B cell (primary cell): Measurements from ENCODE around the gene TBC1D14. TPM values are rescaled to one million over a fixed set of nuclear protein-coding genes. Genes with fewer than 3 reads are reported as not detected.

Experiments used
- ATAC-seq: fragments of 200-7000 bp; cut with Tn5 transposase; one replicate; pipeline ENCODE4 v1.10.0; 2021; ENCODE audit warnings: low read depth, mild to moderate bottlenecking, moderate number of reproducible peaks, moderate library complexity
- CTCF ChIA-PET: fragments of 350-600 bp; sonication (Branson Sonifier 250); formaldehyde crosslinking; loops from one replicate; lab custom pipeline; 2021; ENCODE audit warnings: antibody characterized with exemption, inconsistent platforms; lab: Charles Lee
- POLR2A ChIA-PET: fragments of 350-600 bp; sonication (Branson Sonifier 250); formaldehyde crosslinking; loops from one replicate; lab custom pipeline; 2021; ENCODE audit warnings: antibody characterized with exemption; lab: Charles Lee
- DNase-seq: peaks from one replicate; pipeline ENCODE4 v3.0.0; 2013
- H2AFZ ChIP-seq: 2 replicates; pipeline ENCODE4 v1.6.1; 2012; ENCODE audit warnings: mild to moderate bottlenecking, low read depth, low read length; ENCODE audit not compliant: insufficient read depth, poor library complexity, severe bottlenecking
- H3K27ac ChIP-seq, 2 donors: 1 replicate in 1 of 2; 2 replicates in 1 of 2; pipeline ENCODE4 v1.5.1; 2012 to 2013; ENCODE audit warnings: low read length in 2 of 2, mild to moderate bottlenecking in 2 of 2, moderate library complexity in 1 of 2
- H3K27me3 ChIP-seq, 4 experiments: fragments of 200-600 bp in 1 of 4; sonication (generic) in 1 of 4; replicated peaks in 1 of 4; 1 replicate in 2 of 4; 2 replicates in 2 of 4; pipeline versions ENCODE4 v1.6.1 to v1.7.0; 2013 to 2016; ENCODE audit warnings: low read length in 3 of 4, mild to moderate bottlenecking in 2 of 4, mixed read lengths in 1 of 4, moderate library complexity in 1 of 4; ENCODE audit not compliant: insufficient read depth in 4 of 4, control insufficient read depth in 3 of 4; ENCODE audit errors: control extremely low read depth in 1 of 4
- H3K36me3 ChIP-seq, 2 experiments: replicated peaks in 1 of 2; 1 replicate in 1 of 2; 2 replicates in 1 of 2; pipeline versions ENCODE4 v1.6.1 to v1.7.1; 2013; ENCODE audit warnings: low read length in 1 of 2; ENCODE audit not compliant: insufficient read depth in 2 of 2, control insufficient read depth in 1 of 2; ENCODE audit errors: control extremely low read depth in 1 of 2, extremely low read depth in 1 of 2
- H3K4me1 ChIP-seq, 2 donors: fragments of 200-600 bp in 1 of 2; sonication (generic) in 1 of 2; 1 replicate in 1 of 2; 2 replicates in 1 of 2; pipeline versions ENCODE4 v1.5.1 to v1.6.1; 2013 to 2017; ENCODE audit warnings: low read length in 2 of 2; ENCODE audit not compliant: control insufficient read depth in 2 of 2, insufficient read depth in 2 of 2
- H3K4me2 ChIP-seq: replicated peaks from 2 replicates; pipeline ENCODE3; 2012; ENCODE audit warnings: mild to moderate bottlenecking, low read depth, low read length; ENCODE audit not compliant: poor library complexity, severe bottlenecking
- H3K4me3 ChIP-seq, 5 experiments: fragments of 200-600 bp in 1 of 5; sonication (generic) in 1 of 5; 1 replicate in 3 of 5; 2 replicates in 2 of 5; pipeline versions ENCODE4 v1.5.1 to v1.7.0; 2011 to 2016; ENCODE audit warnings: low read length in 4 of 5, mild to moderate bottlenecking in 4 of 5, low read depth in 2 of 5, control low read depth in 1 of 5, moderate library complexity in 1 of 5; ENCODE audit not compliant: insufficient read depth in 1 of 5; ENCODE audit errors: control extremely low read depth in 1 of 5, extremely low read depth in 1 of 5
- H3K79me2 ChIP-seq: fragments of 200-600 bp; sonication (generic); one replicate; pipeline ENCODE4 v1.6.0; 2016; ENCODE audit warnings: low read length; ENCODE audit not compliant: control insufficient read depth, insufficient read depth
- H3K9ac ChIP-seq: fragments of 200-600 bp; sonication (generic); 2 replicates; pipeline ENCODE4 v1.6.1; 2017; ENCODE audit warnings: mild to moderate bottlenecking, low read length, moderate library complexity
- H3K9me3 ChIP-seq, 3 donors: one replicate each; pipeline versions ENCODE4 v1.6.1 to v1.7.1; 2013; ENCODE audit warnings: low read length in 2 of 3; ENCODE audit not compliant: control insufficient read depth in 2 of 3, insufficient read depth in 1 of 3; ENCODE audit errors: control extremely low read depth in 1 of 3
- H4K20me1 ChIP-seq: 2 replicates; pipeline ENCODE4 v1.6.0; 2012; ENCODE audit warnings: mild to moderate bottlenecking, low read length; ENCODE audit not compliant: insufficient read depth, control insufficient read depth, poor library complexity, severe bottlenecking
- H3K27ac Mint-ChIP-seq: one replicate; pipeline ENCODE4 v1.8.0; 2021; ENCODE audit warnings: mixed read lengths
- H3K27me3 Mint-ChIP-seq: one replicate; pipeline ENCODE4 v1.8.0; 2021; ENCODE audit warnings: mixed read lengths
- H3K4me1 Mint-ChIP-seq: one replicate; pipeline ENCODE4 v1.8.0; 2021; ENCODE audit warnings: mixed read lengths
- H3K4me3 Mint-ChIP-seq: one replicate; pipeline ENCODE4 v1.8.0; 2021; ENCODE audit warnings: mixed read lengths
- H3K9me3 Mint-ChIP-seq: one replicate; pipeline ENCODE4 v1.8.0; 2022; ENCODE audit warnings: mixed read lengths; ENCODE audit not compliant: insufficient read depth
- EZH2 ChIP-seq: IDR thresholded peaks from 2 replicates; pipeline ENCODE4 v1.6.1; 2012; ENCODE audit warnings: borderline replicate concordance, low read depth, mild to moderate bottlenecking, moderate library complexity, low read length; ENCODE audit not compliant: insufficient read depth, poor library complexity, severe bottlenecking
- WGBS: methylation state at CpG from one replicate; pipeline ENCODE4 v1.1.5; 2013; ENCODE audit warnings: missing lambda C conversion rate; ENCODE audit not compliant: insufficient coverage; 5-methylcytosine and 5-hydroxymethylcytosine counted together
- intact Hi-C: fragments of 100-400 bp; cut with micrococcal nuclease; formaldehyde crosslinking; loops from one replicate; pipeline ENCODE4 v1.10.0; 2022
- polyA plus RNA-seq: library from polyadenylated mRNA; depleted of rRNA; stranded (reverse); fragments of >200 nt; gene quantifications from 2 replicates; pipeline ENCODE4 v1.2.3, GENCODE V29; 2012
- total RNA-seq, 2 donors: library from RNA; stranded (reverse); fragments of 120-200 nt in 1 of 2; gene quantifications; 1 replicate in 1 of 2; 2 replicates in 1 of 2; pipeline versions ENCODE4 v1.2.3 to v1.2.4, GENCODE V29; 2013 to 2022
- TF ChIP-seq, protein P1 (sequence below): fragments of 200-600 bp; IDR thresholded peaks from one replicate; pipeline ENCODE4 v1.8.0; 2022; ENCODE audit warnings: antibody characterized with exemption, mild to moderate bottlenecking

TBC1D14 gene
- total and polyA plus RNA-seq, 2 donors (not counting 1 experiment from before 2014, with no cell fraction given), result 21.9 to 42.0 TPM

DNA sequence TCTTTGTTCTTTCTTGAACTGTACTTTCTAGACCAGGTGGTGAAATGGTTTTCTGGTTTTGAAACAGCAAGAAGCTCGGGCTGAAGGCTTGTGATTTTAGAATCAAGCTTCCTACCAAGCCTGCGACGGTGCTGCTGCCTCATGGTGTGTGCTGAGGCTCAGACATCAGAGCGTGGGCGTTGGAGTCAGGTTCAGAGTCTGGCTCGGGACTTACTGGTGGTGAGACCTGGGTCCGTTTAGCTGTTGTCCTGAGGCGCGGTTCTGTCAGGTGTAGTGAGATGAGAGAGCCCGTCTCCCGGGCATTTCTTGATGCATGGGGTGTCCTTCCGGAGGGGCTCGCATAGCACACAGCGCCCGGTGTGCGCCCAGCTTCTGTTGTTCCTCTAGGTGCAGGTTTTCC, 113.9 kb downstream of the TBC1D14 start:
- Histone ChIP-seq H3K27ac (no peak overlapping the region), H2AFZ (no peak overlapping the region), H3K79me2 (peaks cover 16% of the 10 kb centered on the region), H3K9ac (no peak overlapping the region), H3K4me1 (no peaks in the 10 kb centered on the region), H3K36me3 (peaks cover 0 to 69% of the 10 kb centered on the region in 2 experiments), H3K4me3 (no peak overlapping the region), H3K9me3 (no peaks in the 10 kb centered on the region), H4K20me1 (peaks cover 23% of the 10 kb centered on the region), H3K27me3 (no peaks in the 10 kb centered on the region), H3K4me2 (no peak overlapping the region)
- 98% methylated on average over 15 of the region's 16 CpGs for WGBS
- ChIA-PET POLR2A (no interaction called here), CTCF (interaction anchor here (1.1 kb wide), 1 partner anchor 12 kb away, joined by 4 read pairs; no protein-coding TSS in a partner anchor)
- DNase-seq (no peak), ATAC-seq (no peak)
- no peak overlapping the region for H3K27ac Mint-ChIP-seq
- peaks cover under 1% of the 10 kb centered on the region for H3K4me1 Mint-ChIP-seq
- H3K27me3 Mint-ChIP-seq, result no peaks in the 10 kb centered on the region
- intact Hi-C loops, result no loop called here
- no peaks in the 10 kb centered on the region for H3K9me3 Mint-ChIP-seq
- TF ChIP-seq, protein P1, sequence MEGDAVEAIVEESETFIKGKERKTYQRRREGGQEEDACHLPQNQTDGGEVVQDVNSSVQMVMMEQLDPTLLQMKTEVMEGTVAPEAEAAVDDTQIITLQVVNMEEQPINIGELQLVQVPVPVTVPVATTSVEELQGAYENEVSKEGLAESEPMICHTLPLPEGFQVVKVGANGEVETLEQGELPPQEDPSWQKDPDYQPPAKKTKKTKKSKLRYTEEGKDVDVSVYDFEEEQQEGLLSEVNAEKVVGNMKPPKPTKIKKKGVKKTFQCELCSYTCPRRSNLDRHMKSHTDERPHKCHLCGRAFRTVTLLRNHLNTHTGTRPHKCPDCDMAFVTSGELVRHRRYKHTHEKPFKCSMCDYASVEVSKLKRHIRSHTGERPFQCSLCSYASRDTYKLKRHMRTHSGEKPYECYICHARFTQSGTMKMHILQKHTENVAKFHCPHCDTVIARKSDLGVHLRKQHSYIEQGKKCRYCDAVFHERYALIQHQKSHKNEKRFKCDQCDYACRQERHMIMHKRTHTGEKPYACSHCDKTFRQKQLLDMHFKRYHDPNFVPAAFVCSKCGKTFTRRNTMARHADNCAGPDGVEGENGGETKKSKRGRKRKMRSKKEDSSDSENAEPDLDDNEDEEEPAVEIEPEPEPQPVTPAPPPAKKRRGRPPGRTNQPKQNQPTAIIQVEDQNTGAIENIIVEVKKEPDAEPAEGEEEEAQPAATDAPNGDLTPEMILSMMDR, result no peak
- no peak overlapping the region for H3K4me3 Mint-ChIP-seq

DNA sequence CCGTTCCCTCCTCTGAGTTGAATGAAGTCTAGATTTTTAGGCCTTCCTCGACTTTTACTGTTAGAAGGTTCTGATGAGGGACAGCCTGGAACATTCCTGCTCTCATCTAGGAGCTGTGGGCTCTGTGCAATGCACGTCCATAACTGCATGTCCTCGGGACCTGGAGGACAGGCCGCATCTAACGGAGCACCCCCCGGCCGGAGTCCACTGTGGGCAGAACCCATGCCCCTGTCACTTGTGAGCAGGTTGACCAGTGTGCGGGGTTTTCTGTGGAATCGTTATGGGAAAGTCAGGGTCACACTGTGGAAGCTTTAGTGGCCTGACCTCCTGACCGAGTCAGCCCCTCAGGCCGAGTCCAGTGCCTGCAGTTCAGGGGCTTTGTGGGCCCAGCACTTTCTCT, 114.3 kb downstream of the TBC1D14 start:
- Histone ChIP-seq H3K9me3 (no peaks in the 10 kb centered on the region), H3K36me3 (peaks cover 0 to 66% of the 10 kb centered on the region in 2 experiments), H3K27ac (no peak overlapping the region), H3K9ac (no peak overlapping the region), H3K27me3 (no peaks in the 10 kb centered on the region), H3K4me1 (no peaks in the 10 kb centered on the region), H3K79me2 (peaks cover 14% of the 10 kb centered on the region), H3K4me2 (no peak overlapping the region), H2AFZ (no peak overlapping the region), H3K4me3 (no peak overlapping the region), H4K20me1 (peaks cover 23% of the 10 kb centered on the region)
- TF ChIP-seq EZH2, result no peak
- TF ChIP-seq, protein P1, result no peak
- 97% methylated on average over 12 of the region's 12 CpGs for WGBS
- ChIA-PET POLR2A (no interaction called here), CTCF (interaction anchor here (1.1 kb wide), 1 partner anchor 11 kb away, joined by 4 read pairs; no protein-coding TSS in a partner anchor)
- H3K27ac Mint-ChIP-seq, result no peak overlapping the region
- peaks cover 2% of the 10 kb centered on the region for H3K4me1 Mint-ChIP-seq
- no peaks in the 10 kb centered on the region for H3K9me3 Mint-ChIP-seq
- H3K27me3 Mint-ChIP-seq, result no peaks in the 10 kb centered on the region
- intact Hi-C loops, result no loop called here
- H3K4me3 Mint-ChIP-seq, result no peak overlapping the region
- DNase-seq, result no peak
- no peak for ATAC-seq
